OCI-LY1 (cell line): ENCODE data around the gene POT1.

Experiments used
- CTCF ChIP-seq: fragments of 200-600 bp; sonication (generic), shearing (Covaris generic); IDR thresholded peaks from 2 replicates; pipeline ENCODE4 v1.5.1; 2017; ENCODE audit warnings: mild to moderate bottlenecking, antibody characterized with exemption, low read length, moderate library complexity, mixed read lengths
- EZH2 ChIP-seq: fragments of 200-600 bp; sonication (generic), shearing (Covaris generic); IDR thresholded peaks from 2 replicates; pipeline ENCODE4 v1.8.0; 2017; ENCODE audit warnings: borderline replicate concordance, mixed run types, mild to moderate bottlenecking, antibody characterized with exemption, low read length, moderate library complexity, mixed read lengths

DNA sequence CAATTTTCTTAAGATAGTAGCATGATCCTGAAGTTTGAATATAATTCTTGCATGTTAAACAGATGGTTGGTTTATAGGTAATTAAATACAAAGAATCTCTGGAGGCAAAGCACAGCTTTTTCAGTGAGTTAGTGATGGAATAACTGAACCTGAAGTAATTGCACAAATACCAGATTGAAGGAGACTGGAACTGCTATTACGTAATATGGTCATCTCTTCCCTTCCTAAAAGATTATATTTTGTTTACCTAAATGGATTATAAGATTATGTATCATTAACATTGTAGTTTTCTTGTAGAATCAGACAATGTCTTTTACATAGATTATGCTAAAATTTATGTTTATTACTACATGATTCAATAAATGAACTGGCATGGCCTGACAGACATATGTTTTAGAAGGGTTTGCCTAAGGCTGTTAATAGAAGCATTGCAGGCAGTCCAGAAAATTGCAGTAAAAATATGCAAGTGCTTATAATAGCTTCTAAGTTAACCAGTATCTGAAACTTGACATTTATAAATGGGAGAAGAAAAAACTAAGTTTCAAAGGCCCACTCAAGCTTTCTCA, 128.2 kb downstream of the POT1 start:
- TF ChIP-seq CTCF: no peak
- TF ChIP-seq EZH2: no peak
